ENCODE results near the gene RPL18.

RPL18 gene

DNA sequence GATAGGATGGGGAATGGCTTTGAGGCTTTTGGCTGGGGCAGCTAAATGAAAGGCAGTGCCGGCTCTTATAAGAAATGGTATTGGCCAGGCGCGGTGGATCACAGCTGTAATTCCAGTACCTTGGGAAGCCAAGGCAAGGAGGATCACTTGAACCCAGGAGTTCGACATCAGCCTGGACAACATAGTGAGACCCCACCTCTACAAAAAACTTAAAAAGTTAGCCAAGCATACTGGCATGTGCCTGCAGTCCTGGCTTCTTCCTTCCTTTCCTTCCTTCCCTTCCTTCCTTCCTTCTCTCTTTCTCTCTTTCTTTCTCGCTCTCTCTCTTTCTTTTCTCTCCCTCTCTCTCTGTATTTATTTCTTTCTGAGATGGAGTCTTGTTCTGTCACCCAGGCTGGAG lies 23.9 kb upstream of the RPL18 start:
- H3K27ac ChIP-seq, result peak overlapping the region; percentile 45; the same call in 1 of the 2 replicates
- TF ChIP-seq, protein P1, sequence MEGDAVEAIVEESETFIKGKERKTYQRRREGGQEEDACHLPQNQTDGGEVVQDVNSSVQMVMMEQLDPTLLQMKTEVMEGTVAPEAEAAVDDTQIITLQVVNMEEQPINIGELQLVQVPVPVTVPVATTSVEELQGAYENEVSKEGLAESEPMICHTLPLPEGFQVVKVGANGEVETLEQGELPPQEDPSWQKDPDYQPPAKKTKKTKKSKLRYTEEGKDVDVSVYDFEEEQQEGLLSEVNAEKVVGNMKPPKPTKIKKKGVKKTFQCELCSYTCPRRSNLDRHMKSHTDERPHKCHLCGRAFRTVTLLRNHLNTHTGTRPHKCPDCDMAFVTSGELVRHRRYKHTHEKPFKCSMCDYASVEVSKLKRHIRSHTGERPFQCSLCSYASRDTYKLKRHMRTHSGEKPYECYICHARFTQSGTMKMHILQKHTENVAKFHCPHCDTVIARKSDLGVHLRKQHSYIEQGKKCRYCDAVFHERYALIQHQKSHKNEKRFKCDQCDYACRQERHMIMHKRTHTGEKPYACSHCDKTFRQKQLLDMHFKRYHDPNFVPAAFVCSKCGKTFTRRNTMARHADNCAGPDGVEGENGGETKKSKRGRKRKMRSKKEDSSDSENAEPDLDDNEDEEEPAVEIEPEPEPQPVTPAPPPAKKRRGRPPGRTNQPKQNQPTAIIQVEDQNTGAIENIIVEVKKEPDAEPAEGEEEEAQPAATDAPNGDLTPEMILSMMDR (conservative IDR thresholded peaks at IDR 0.05), result no peak

DNA sequence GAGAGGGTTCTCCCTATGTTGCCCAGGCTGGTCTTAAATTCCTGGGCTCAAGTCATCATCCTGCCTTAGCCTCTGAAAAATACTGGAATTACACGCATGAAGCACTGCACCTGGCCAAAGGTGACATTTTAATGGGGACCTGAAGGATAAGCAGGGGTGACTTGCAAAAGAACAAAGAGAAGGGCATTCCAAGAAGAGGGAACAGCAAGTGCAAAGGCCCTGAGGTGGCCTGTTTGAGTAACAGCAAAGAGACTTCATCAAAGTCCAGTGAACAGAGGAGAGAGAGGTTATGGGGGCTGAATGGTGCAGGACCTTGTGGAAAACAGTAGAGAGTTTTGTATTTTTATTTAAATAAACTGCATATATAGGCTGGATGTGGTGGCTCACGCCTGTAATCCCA lies 22.9 kb upstream of the RPL18 start:
- peak overlapping the region; percentile 45 for H3K27ac ChIP-seq
- TF ChIP-seq, protein P1 (conservative IDR thresholded peaks at IDR 0.05), result no peak

DNA sequence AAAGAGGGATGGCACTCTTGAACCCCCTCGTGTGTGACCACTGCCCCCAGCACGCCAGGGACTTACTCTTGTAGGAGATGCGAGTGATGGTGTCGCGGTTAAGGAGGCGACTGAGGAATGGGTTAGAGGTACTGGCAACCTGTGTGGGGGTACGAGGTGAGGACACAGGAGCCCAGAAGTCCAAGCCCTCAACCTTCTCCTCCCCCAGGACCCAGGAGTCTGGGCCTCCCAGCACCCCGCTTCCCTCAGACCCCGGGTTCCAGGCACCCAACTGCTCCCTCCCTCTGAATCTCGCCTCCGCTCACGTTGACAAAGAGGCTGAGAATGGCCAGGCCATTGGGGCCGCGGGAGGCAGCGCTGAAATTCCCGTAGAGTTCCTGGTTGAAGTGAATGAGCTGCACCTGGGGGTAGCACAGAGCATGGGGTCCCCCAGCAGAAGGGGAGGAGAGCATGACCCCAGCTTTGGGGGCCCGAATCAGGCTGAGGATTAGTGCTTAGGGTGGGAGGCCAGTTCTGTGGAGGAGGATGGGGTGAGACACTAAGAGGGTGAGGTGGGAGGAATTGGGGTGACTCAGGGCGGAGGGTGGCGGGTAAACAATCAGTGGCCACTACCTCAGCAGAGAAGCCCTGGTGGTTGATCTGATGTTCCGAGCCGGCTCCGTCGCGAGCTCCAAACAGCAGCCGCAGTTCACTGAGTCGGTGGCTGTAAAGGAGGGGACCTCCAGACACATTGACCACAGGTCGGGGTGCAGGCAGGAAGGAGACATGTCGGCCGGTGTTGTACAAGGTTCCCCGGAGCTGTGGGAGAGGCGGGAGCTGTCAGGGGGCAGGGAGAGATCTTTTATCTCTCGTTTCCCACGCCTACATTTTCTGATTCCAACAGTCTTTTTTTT lies 20.8 kb upstream of the RPL18 start:
- TF ChIP-seq, protein P1 (conservative IDR thresholded peaks at IDR 0.05), result no peak
- no peak overlapping the region for H3K27ac ChIP-seq

DNA sequence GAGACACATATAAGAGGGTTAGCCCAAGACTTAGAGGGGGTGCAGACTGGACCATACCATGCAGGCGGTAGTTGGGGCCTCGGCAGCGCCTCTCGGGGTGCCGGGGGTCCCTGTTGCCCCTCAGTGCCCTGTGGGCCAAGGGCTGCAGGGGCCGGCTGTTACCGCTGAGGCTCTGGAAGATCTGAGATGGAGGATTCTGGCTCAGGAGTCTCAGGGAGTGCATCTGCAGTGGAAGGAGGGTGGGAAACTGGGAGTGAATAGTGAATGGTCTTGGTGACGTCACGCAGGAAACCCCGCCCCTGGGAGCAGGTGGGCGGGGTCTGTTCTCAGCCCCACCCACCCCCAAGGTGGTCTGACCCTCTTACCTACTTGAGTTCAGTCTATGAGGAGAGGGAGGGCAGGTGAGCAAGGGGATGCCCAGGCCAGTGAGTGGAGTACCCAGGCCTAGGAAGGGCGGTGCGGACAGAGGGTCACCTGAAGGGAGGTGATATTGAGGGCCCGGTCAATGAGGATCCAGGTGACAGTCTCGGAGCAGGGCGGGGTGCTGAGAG lies 19.9 kb upstream of the RPL18 start:
- peak overlapping the region; percentile 95 for H3K27ac ChIP-seq
- TF ChIP-seq, protein P1 (conservative IDR thresholded peaks at IDR 0.05), result no peak

DNA sequence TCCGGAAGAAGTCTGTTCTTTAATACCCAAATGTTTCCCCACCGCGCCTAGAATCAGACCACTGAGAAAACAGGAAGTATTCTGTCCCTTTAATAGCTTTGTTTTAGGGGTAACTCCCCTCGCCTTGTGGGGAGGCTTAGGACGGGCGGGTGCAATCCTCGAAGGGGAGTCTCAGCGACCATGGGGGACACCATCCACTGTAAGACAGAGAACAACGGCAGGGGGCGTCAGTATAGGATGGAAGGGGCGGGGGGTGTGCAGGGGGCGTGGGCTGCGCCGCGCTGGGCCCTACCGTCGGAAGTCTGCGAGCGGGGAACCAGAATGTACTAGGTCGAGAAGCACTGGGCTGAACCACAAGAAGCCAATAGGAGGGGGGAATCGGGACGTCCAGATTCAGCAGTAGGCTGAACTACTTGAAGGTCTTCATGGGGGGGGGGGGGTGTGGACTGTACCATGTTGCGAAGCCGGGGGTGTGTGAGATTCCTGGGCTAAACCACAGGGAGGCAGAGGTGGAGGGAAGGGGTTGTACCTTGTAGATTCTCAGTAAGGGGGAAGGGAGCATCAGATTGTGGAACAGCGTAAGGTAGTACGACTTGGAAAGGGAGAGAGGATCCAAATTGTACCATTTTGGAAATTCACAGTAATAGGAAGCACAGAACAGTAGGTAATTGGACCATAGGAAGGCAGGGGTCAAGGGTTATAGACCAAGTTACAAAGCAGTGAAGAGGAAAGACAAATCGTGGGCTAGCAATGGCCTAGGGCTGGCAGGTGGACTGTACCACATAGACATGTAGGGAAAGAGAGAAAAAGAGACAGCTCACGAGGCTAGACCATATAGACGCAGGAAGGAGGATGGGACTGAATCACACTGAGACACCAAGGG lies 19.2 kb upstream of the RPL18 start:
- TF ChIP-seq, protein P1 (conservative IDR thresholded peaks at IDR 0.05), result peak; percentile 0; the same call in 1 of the 2 replicates
- H3K27ac ChIP-seq, result peak overlapping the region; percentile 95

DNA sequence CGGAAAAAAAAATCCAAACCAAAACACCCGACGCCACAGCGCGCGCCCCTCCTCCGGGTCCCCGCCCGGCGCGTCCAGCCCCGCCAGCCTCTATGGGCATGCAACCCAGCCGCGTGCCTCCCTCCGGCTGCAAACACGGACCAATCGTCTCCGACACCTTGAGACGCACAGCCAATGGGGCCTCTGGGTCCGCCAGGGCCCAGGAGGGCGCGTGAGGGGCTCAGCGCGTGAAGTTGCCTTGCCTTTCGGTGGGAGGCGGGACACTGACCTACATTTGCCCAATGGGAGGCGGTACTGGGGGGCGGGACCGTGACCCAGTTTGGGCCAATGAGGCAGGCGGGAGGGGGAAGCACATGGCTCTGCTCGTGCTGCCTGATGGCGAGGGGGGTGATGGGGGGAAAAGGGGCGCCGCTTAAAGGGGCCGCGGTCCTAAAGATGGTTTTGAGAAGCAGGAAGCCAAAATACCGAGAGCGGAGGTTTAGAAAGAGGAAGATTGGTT lies 18.5 kb upstream of the RPL18 start:
- H3K27ac ChIP-seq, result peak overlapping the region; percentile 95
- TF ChIP-seq, protein P1 (conservative IDR thresholded peaks at IDR 0.05), result no peak

Measured in VCaP (cell line).